ENCODE measurements around the gene AFF1.

Gene AFF1

GRCh38 chr4:87092389-87093141, 157.8 kb downstream of the AFF1 start:
- no peak for TF ChIP-seq CTCF (IDR thresholded peaks at IDR 0.05; ENCODE audit: borderline replicate concordance, control extremely low read depth, extremely low read depth, insufficient read depth, missing control alignments)
- in situ Hi-C loops (cut with MboI; ENCODE audit: low sequenced_read_pairs, unreplicated experiment) = loop anchor here (5.0 kb wide), 1 partner anchor 155 kb away; the partner anchor contains the start of gene AFF1
- no peak for DNase-seq (ENCODE audit: low spot score)

- peak; percentile 51 for TF ChIP-seq CTCF (IDR thresholded peaks at IDR 0.05; ENCODE audit: borderline replicate concordance, control extremely low read depth, extremely low read depth, insufficient read depth, missing control alignments)
- in situ Hi-C loops (cut with MboI; ENCODE audit: low sequenced_read_pairs, unreplicated experiment) = loop anchor here (5.0 kb wide), 1 partner anchor 156 kb away; the partner anchor contains the start of gene AFF1
- DNase-seq (ENCODE audit: low spot score) = peak; percentile 65
These were observed 158.8 kb downstream of the AFF1 start for GRCh38 chr4:87093443-87094123.

GRCh38 chr4:87097075-87097474, 162.3 kb downstream of the AFF1 start:
- TF ChIP-seq CTCF (IDR thresholded peaks at IDR 0.05; ENCODE audit: borderline replicate concordance, control extremely low read depth, extremely low read depth, insufficient read depth, missing control alignments) = no peak
- in situ Hi-C loops (cut with MboI; ENCODE audit: low sequenced_read_pairs, unreplicated experiment) = no loop called here
- no peak for DNase-seq (ENCODE audit: low spot score)

- TF ChIP-seq CTCF (IDR thresholded peaks at IDR 0.05; ENCODE audit: borderline replicate concordance, control extremely low read depth, extremely low read depth, insufficient read depth, missing control alignments) = no peak
- in situ Hi-C loops (cut with MboI; ENCODE audit: low sequenced_read_pairs, unreplicated experiment) = no loop called here
- DNase-seq (ENCODE audit: low spot score) = no peak
These were observed 165.4 kb downstream of the AFF1 start for GRCh38 chr4:87100168-87100567.

- no peak for TF ChIP-seq CTCF (IDR thresholded peaks at IDR 0.05; ENCODE audit: borderline replicate concordance, control extremely low read depth, extremely low read depth, insufficient read depth, missing control alignments)
- DNase-seq (ENCODE audit: low spot score) = no peak
- in situ Hi-C loops (cut with MboI; ENCODE audit: low sequenced_read_pairs, unreplicated experiment) = no loop called here
These were observed 166.9 kb downstream of the AFF1 start for GRCh38 chr4:87101543-87102199.

GRCh38 chr4:87103086-87103485, 168.3 kb downstream of the AFF1 start:
- no peak for TF ChIP-seq CTCF (IDR thresholded peaks at IDR 0.05; ENCODE audit: borderline replicate concordance, control extremely low read depth, extremely low read depth, insufficient read depth, missing control alignments)
- in situ Hi-C loops (cut with MboI; ENCODE audit: low sequenced_read_pairs, unreplicated experiment) = no loop called here

More at GRCh38 chr4:87103086-87103485, 168.3 kb downstream of the AFF1 start:
- no peak for DNase-seq (ENCODE audit: low spot score)
